Anterior cingulate cortex (tissue), 58 donors: ENCODE data around the gene MYO1F.

ENCODE experiments used
- DNase-seq, 58 donors: peaks; one replicate each; lab custom pipeline; 2025; lab: John Stamatoyannopoulos, UW

The MYO1F gene

DNA sequence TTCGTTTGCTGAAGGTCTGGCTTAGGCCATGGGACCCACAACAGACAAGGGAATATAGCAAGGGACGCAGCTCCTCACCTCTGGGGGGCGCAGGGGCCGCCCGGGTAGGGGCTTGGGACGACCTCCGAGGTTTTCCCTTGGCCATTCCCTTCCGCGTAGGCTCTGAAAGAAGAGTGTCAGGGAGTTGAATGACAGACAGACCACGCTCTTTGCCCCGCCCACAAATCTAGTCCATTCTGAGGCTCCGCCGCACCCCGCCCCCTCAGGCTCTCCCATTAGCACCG lies 51.9 kb downstream of the MYO1F start:
- no peak for DNase-seq

DNA sequence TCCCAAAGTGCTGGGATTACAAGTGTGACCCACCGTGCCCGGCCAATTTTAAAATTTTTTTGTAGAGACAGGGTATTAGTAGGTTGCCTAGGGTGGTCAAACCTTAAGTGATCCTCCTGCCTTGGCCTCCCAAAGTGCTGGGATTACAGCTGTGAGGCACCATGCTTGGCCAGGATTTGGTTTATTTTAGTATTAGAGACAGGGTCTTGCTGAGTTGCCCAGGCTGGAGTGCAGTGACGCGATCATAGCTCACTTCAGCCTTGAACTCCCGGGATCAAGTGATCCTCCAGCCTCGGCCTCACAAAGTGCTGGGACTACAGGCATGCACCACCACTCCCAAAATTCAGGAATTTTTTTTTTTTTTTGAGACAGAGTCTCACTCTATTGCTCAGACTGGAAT lies 57.9 kb downstream of the MYO1F start:
- DNase-seq, result no peak

DNA sequence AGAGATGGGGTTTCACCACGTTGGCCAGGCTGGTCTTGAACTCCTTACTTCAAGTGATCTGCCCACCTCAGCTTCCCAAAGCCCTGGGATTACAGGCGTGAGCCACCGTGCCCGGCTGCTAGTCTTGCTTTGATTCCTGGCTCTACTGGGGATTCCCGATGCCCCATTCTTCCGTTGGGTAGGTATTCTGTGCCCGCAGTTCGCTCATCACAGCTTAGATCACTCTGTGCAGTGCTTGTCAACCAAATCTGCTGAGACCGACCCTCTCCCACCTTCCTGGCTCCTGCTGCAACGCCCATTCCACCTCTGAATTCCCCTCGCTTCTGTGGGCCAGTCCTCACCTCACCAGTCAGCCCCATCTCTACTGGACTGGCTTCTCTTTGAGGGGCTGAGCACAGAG lies 58.7 kb downstream of the MYO1F start:
- no peak for DNase-seq

- DNase-seq, result no peak
Measured at GRCh38 chr19:8517551-8518442, 59.4 kb downstream of the MYO1F start.

DNA sequence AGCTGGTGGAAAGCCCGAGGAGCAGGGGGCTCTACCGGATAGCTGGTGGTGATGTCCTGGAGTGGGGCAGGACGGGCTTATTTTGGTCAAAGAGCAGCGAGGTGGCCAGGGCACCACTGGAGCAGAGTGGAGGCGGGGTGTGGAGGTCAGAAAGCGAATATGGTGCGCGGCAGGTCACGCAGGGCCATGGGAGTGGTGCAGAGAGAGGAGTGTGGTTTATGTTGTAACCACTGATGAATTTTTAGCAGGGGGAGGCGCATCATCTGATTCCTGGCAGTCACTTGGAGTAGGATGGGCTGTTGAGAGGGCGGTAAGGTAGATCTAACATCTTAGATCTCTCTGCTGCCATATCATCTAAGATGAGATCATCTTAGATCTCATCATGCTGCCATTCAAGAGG lies 61.9 kb downstream of the MYO1F start:
- DNase-seq, result no peak

DNA sequence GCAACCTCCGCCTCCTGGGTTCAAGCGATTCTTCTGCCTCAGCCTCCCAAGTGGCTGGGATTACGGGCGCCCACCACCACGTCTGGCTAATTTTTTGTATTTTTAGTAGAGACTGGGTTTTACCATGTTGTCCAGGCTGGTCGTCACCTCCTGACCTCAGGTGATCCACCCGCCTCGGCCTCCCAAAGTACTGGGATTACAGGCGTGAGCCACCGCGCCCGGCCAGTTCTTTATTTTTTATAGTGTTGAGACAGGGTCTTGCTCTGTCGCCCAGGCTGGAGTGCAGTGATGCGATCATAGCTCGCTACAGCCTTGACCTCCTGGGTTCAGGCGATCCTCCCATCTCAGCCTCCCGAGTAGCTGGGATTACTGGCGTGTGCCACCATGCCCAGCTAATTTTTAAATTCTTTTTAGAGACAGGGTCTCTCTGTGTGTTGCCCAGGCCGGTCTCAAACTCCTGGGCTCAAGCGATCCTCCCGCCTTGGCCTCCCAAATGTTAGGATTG lies 62.7 kb downstream of the MYO1F start:
- DNase-seq, result peak in 1 of 58 donors; percentile 20

- DNase-seq, result peak; percentile 75 to 99 (median 93)
Measured at GRCh38 chr19:8513687-8514504, 63.3 kb downstream of the MYO1F start, which contains the start of gene ZNF414. ZNF414 (minus strand) TSS chr19:8514167; CDS start chr19:8514046, 121 bp downstream.

GRCh38 chr19:8513036-8513686 lies 64.1 kb downstream of the MYO1F start:
- DNase-seq, result peak in 3 of 58 donors; percentile 11 to 44 (median 14)

GRCh38 chr19:8512115-8512967 lies 64.9 kb downstream of the MYO1F start:
- no peak for DNase-seq

- no peak for DNase-seq
Measured at GRCh38 chr19:8511573-8512101, 65.6 kb downstream of the MYO1F start.

DNA sequence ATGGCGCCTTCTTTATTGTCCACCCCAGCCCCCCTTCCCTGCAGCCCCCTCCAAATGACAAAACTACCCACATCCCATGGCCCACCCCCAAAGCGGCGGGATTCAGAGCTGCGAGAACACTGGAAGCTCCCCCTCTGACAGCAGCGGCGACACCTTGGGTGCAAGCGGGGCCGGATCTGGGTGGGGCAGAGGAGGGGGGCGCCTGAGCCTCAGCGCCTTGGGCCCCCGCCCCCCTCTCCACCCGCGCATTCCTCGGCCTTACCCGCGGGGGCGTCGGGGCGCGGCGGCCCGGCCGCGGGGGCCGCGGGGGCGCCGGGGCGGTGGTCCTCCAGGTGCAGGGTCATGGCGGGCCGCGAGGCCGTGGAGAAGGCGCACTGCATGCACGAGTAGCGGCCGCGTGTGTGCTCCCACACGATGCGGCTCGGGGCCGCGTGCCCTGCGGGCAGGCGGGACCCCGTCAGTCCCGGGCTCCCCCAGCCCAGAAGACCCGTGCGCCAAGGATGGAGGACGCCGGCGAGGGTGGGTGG lies 66.6 kb downstream of the MYO1F start:
- no peak for DNase-seq

- peak in 1 of 58 donors; percentile 37 for DNase-seq
Measured at GRCh38 chr19:8506402-8506957, 70.8 kb downstream of the MYO1F start.

DNA sequence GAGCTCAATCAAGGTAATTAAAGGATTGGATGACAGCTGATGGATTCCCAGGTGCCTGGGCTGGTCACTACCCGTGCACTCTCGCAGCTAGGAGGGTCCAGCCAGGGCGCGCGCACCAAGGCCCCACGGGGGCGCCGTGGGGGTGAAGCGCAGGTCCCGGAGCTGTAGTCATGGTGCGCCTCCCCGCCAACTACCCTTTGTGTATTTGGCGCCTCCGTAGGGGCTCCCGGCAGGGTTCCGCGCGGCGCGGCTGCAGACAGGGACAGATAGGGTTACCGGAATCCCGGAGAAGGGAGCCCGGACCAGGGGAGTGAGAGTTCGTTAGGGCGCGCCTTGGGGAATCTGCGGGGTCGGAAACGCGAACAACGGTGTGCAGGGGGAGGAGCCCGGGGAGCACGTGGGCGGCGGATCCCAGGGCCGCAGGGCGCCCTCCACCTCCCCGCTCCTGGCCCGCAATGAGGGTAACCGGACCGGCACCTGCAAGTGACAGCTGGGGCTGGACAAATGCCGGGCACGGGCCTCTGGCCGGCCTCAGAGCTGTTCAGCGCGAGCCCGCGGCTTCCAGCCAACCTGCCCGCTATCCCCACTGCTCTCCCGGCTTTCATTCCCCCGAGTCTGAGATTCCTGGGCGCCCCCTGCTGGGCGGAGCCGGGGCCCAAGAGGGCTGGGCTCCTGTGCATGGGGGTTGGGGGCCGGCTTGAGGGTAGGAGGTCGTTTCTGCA lies 71.4 kb downstream of the MYO1F start:
- DNase-seq, result peak in 56 of 58 donors; percentile 19 to 81 (median 68)

- no peak for DNase-seq
Measured at GRCh38 chr19:8504919-8505318, 72.3 kb downstream of the MYO1F start.

GRCh38 chr19:8504171-8504570 lies 73.1 kb downstream of the MYO1F start:
- DNase-seq, result no peak

DNA sequence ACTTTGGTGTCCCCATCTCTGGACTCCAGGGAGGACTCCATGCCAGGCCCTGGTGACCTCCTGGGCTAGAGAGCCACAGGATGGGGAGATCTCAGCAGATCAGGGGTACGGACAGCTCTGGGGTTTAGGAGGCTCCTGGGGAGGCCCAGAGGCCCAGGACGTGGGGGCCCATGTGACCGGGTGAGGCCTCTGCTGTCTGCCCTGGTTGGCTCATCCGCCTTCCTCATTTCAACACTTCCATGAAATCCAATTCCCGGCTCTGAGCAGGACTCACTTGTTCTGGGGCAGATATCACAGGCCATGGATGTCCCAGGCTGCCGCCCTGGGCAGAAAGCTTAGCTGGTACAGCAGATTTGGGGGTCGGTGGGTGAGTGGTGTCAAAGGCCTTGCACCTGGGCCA lies 73.7 kb downstream of the MYO1F start:
- DNase-seq, result no peak

DNA sequence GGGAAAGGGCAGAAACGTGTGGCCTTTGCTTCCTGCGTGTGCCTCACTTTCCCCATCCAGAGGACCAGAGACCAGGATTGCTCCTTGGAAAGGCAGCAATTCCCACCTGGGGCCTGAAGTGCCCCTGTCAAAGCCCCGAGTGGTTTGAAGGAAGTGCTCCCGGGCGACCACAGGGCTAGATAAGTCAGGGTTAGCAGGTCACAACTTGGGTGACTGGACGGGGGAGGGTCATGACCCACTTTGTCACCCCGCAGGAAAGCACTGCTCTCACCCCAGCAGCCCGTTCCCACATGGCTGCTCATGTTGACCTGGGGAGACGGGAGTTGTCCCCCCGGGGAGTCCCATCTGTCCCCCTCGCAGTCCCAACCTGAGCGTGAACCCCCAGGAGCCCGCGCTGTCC lies 75.3 kb downstream of the MYO1F start:
- no peak for DNase-seq

DNA sequence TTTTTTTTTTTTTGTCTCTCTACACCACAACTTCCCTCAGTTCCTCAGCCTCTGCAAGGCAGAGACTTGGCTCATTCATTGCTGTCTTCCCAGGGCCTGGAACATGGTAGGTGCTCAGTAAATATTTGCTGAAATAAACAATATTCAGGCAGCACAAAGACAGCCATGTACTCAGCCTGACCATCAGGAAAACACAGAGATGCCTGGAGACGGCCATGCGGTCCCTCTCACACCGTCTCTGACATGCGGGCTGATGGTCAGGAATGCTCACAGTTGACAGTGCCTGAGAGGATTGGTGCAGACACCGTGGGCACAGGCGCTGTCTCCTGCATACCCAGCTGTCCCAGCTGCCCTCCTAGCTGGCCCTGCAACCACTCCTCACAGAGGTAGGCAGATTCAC lies 75.7 kb downstream of the MYO1F start:
- DNase-seq, result no peak
